ENCODE measurements around the gene GCK.

DNA sequence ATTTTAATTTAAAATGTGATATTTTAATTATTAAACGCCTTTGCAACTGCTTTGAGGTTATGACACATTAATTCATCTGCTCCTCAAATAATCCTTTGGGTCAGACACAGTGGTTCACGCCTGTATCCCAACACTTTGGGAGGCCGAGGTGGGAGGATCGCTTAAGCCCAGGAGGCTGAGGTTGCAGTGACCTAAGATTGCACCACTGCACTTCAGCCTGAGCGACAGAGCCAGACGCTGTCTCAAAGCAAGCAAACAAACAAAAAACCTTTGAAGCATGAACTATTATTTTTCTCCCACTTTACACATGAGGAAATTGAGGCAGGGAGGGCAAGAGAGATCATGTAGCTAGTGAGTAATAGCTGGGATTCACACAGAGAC lies 64.4 kb downstream of the GCK start:
- TF ChIP-seq, protein P1, sequence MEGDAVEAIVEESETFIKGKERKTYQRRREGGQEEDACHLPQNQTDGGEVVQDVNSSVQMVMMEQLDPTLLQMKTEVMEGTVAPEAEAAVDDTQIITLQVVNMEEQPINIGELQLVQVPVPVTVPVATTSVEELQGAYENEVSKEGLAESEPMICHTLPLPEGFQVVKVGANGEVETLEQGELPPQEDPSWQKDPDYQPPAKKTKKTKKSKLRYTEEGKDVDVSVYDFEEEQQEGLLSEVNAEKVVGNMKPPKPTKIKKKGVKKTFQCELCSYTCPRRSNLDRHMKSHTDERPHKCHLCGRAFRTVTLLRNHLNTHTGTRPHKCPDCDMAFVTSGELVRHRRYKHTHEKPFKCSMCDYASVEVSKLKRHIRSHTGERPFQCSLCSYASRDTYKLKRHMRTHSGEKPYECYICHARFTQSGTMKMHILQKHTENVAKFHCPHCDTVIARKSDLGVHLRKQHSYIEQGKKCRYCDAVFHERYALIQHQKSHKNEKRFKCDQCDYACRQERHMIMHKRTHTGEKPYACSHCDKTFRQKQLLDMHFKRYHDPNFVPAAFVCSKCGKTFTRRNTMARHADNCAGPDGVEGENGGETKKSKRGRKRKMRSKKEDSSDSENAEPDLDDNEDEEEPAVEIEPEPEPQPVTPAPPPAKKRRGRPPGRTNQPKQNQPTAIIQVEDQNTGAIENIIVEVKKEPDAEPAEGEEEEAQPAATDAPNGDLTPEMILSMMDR (IDR thresholded peaks at IDR 0.05), result no peak
- TF ChIP-seq EZH2 (IDR thresholded peaks at IDR 0.05; ENCODE audit: borderline replicate concordance, insufficient read depth, low read depth, low read length, poor library complexity, severe bottlenecking), result no peak
